Measurements from ENCODE around the gene OR5D18. TPM values are rescaled to one million over a fixed set of nuclear protein-coding genes. Genes with fewer than 3 reads are reported as not detected.
"Not testable (repeated sequence)": the region's sequence is repeated elsewhere in the genome, so short reads cannot be mapped to it uniquely, and the experiment has no call there.

The OR5D18 gene
- total RNA-seq, result not detected

DNA sequence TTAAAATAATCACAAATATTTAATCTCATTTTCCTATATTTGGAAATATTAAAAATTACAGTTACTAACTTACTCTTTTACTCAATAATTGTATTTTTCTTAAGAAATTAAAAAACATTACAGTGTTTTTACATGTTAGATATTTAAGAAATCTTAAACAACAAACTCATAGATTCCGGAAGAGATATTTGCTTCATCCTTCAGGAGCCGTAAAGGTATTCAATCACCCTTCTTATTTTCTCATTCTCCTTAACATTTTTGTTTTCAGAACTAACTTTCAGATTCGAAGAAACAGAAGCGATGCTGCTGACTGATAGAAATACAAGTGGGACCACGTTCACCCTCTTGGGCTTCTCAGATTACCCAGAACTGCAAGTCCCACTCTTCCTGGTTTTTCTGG lies at the start of gene OR5D18:
Gene OR5D18, plus strand, starts transcription at position 301 of the 400 bp plus-strand sequence. Its CDS starts 0 bp downstream, at position 301.
- no peak for DNase-seq (ENCODE audit: low spot score)

DNA sequence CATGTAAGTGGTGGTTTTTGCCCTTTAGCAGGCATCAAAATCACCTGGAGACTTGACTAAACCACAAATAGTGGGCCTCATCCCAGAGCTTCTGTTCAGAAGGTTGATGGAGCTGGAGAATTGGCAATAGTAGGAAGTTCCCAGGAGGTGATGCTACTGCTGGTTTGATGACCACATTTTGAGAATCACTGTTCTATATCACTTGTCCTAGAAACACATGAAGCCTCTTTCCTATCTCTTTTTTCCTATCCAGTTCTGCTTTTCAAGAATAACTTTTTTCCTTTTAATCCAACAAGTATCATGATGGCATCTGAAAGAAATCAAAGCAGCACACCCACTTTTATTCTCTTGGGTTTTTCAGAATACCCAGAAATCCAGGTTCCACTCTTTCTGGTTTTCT lies 46.3 kb upstream of the OR5D18 start, which contains the start of gene OR5D13:
Gene OR5D13, plus strand, starts transcription at position 301 of the 400 bp plus-strand sequence. Its CDS starts 0 bp downstream, at position 301.
- DNase-seq (ENCODE audit: low spot score), result no peak

DNA sequence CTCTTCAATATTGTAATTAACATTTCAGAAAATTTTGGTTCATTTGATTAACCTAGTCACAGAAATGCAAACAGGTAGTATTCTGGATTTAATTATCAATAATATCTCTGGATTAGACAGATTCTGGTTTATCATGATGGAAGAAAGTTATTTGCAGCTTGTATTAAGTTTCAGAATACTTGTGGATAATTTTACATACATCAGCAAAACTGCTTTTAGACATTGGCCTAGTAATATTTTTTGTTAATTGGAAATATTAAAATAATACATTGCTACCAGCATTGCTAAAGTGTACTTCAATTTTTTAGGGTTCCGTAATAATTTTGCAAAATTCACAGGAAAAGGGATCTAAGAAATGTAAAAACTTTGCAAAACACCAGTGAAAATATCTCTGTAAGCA lies 27.8 kb upstream of the OR5D18 start:
- DNase-seq (ENCODE audit: low spot score), result no peak

DNA sequence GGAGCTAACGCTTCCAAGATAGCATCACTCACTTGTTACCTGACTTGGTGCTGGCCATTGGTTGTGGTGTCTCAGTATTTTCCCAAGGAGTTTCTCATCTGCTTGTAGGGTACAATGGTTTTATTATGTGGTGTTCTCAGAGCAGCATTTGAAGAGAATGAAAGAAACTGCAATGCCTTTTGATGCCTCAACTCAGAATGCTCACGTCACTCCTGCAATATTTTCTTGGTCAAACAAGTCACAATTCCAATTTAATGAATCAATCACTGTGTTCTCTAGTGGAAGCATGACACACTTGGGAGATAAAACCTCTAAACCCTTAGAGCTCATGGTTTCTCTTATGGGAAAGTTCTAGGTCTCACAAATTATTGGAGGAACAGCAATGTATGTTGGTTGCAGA lies 26.1 kb upstream of the OR5D18 start:
- DNase-seq (ENCODE audit: low spot score), result no peak

DNA sequence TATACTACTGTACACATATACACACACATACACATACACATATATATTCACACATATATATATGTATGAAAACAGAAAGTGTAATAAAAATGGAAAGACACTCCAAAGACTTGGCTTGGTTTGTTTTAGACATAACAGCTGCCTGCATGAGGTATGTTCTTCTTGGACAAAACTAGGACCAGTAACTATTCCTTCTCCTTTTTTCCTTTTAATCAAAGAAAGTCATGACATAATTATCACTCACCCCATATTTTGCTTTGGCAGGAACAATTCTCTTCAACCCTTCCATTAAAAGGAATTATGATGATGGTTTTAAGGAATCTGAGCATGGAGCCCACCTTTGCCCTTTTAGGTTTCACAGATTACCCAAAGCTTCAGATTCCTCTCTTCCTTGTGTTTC lies 24.2 kb upstream of the OR5D18 start, which contains the start of gene OR5D14:
Gene OR5D14, plus strand, starts transcription at position 301 of the 400 bp plus-strand sequence. Its CDS starts 0 bp downstream, at position 301.
- DNase-seq (ENCODE audit: low spot score), result no peak

DNA sequence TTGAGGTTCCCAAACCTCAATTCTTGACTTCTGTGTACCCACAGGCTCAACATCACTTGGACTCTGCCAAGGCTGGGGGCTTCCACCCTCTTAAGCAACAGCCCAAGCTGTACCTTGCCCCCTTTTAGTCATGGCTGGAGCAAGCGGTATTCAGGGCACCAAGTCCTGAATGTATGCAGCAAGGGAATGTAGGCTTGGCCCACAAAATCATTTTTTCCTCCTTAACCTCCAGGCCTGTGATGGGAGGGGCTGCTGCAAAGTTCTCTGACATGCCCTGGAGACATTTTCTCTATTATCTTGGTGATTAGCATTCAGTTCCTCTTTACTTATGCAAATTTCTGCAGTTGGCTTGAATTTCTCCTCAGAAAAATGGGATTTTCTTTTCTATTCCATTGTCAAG lies 13.2 kb upstream of the OR5D18 start:
- DNase-seq (ENCODE audit: low spot score), result no peak

DNA sequence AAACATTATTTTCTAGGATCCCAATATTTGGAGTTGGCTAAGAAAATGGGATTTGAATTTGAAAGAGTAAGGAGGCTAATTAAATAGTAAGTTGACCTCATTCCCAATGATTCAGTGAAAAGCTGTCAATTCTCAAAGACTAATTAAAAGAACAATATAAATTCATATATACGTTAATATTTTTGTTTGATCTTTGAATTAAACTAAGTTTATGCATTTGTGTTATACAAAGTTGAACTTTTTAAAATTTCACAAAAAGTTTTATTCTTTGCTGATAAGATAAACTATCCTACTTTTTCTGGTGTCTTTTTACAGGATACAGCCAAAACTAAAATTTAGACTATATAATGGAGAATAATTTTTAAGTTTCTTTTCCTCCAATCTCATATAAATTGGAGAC lies 8.4 kb upstream of the OR5D18 start, which contains the start of gene OR5L1:
Gene OR5L1, plus strand, starts transcription at position 301 of the 400 bp plus-strand sequence. CDS start 100 bp downstream, outside the sequence.
- no peak for DNase-seq (ENCODE audit: low spot score)

DNA sequence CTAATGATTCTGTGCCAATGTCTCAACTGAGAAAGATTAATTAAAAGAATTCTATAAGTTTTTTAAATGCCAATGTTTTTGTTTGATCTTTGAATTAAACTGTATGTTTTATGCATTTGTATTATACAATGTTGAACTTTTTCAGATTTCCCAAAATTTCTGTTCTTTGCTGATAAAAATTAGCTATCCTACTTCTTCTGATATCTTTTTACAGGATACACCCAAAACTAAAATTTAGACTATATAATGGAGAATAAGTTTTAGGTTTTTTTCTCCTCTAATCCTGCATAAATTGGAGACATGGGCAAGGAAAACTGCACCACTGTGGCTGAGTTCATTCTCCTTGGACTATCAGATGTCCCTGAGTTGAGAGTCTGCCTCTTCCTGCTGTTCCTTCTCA lies 7.5 kb downstream of the OR5D18 start, which contains the start of gene OR5L2:
Gene OR5L2, plus strand, starts transcription at position 301 of the 400 bp plus-strand sequence. Its CDS starts 0 bp downstream, at position 301.
- no peak for DNase-seq (ENCODE audit: low spot score)

DNA sequence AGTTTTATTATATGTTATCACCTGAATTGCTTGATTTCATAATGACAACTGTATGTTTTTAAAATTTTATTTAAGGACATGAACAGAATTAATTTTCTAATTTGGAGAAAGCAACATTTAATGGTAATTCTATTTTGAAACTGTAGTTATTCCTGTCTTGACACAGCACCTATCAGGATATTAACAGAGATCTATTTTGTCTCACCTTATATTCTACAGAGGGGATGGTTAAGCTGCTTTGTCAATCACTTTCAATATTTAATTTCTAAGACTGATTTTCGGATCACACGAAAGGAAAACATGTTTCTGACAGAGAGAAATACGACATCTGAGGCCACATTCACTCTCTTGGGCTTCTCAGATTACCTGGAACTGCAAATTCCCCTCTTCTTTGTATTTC lies 19.0 kb downstream of the OR5D18 start, which contains the start of gene OR5D16:
Gene OR5D16, plus strand, starts transcription at position 301 of the 400 bp plus-strand sequence. Its CDS starts 0 bp downstream, at position 301.
- DNase-seq (ENCODE audit: low spot score), result no peak

DNA sequence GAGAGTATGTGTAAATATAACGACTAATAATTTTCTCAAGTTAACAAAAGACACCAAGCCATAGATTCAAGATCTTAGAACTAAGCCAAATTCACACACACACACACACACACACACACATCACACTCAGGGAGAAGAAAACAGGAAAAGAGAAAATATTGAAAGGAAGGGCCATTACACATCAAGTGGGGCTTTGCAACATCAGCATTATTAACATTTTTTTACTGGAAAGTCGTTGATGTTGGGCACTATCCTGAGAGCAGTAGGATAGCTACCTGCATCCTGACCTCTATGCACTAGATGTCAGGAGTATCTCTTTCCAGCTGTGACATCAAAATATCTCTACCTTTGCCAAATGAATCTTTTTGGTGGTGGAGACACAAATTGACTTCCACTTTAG lies 28.0 kb downstream of the OR5D18 start:
- DNase-seq (ENCODE audit: low spot score), result no peak

DNA sequence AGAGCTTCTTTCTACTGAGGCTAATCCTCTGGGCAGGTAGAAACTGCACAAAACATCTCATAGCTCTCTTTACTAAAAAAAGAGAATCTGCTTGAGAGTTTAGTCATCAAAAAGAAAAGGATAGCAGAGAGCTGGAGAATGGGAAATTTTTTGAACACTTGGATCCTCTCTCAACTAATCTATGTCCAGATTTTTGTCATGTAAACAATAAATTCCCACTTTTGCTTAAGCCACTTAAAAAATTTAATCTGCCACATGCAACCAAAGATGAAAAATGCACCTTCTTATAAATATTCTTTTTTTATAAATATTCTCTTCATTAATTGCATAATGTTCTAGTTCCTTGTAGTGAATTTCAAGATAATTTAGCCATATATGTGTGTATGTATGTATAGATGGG lies 29.6 kb downstream of the OR5D18 start:
- DNase-seq (ENCODE audit: low spot score), result no peak

DNA sequence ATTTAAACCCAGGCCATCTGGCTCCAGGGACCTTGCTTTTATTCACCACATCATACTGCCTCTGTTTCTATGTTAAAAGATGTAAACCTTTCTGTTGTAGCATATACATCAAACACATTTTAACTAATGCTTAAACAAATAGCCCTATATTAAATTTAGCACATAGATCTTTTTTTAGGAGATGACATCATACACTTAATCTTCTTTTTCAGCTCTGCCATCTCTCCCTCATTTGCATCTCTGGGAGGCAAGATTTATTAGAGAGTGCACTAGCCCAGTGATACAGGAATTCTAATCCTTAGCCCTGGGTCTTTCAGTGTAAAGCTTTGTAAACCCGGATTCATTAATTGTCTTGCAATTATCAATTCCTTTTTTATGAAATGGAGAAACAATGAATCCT lies 32.7 kb downstream of the OR5D18 start:
- no peak for DNase-seq (ENCODE audit: low spot score)

DNA sequence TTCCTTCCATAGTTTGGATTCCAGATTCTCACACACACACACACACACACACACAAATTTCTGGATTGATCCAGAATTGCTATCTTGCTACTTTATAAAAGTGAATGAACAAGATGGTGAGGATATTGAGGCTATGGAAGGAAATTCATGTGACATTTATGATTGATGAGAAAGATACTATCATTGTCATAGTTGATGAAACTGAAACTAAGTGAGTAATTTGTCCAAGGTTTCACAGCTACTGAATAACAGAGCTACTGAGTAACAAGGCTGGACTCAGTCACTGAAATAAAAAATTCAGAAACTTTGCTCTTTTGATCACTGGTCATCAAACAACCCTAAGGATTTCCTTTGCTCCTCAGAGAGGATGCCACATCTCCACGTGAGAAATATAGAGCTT lies 35.3 kb downstream of the OR5D18 start:
- DNase-seq (ENCODE audit: low spot score), result no peak

DNA sequence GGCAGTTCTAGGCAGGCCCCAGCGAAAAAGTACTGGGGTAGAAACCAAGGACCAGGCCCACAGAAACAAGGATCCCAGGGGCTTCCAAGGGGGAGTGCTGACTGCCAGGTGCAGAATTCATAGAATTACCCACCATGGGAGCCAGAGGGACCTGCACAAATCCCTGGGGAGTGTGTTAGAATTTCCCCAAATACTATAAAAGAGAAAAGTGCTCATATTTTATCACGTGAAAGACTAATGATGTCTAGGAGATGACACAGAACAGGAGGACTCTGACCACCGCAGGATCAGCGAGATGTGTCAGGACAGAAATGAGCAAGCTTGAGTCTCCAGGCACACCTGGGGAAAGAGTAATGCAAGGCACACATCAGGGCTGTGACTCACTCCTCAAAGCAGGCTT lies 47.9 kb downstream of the OR5D18 start:
- DNase-seq (ENCODE audit: low spot score), result not testable (repeated sequence)

Other genes with a start within 250 kb of the OR5D18 start
- not detected for gene OR4C16, start 247.5 kb upstream of the OR5D18 start, total RNA-seq
- gene OR4C11, start 212.0 kb upstream of the OR5D18 start, total RNA-seq, result not detected
- not detected for gene OR4P4, start 184.5 kb upstream of the OR5D18 start, total RNA-seq
- not detected for gene OR4S2, start 171.3 kb upstream of the OR5D18 start, total RNA-seq
- not detected for gene OR4C6, start 157.4 kb upstream of the OR5D18 start, total RNA-seq
- not detected for gene OR5D13, start 46.2 kb upstream of the OR5D18 start, total RNA-seq
- gene OR5D14, start 24.1 kb upstream of the OR5D18 start, total RNA-seq, result not detected
- not detected for gene OR5L1, start 8.3 kb upstream of the OR5D18 start, total RNA-seq
- not detected for gene OR5L2, start 7.6 kb downstream of the OR5D18 start, total RNA-seq
- not detected for gene OR5D16, start 19.1 kb downstream of the OR5D18 start, total RNA-seq
- not detected for gene TRIM51, start 63.7 kb downstream of the OR5D18 start, total RNA-seq
- gene OR5W2, start 95.0 kb downstream of the OR5D18 start, total RNA-seq, result not detected
- gene OR5I1, start 116.8 kb downstream of the OR5D18 start, total RNA-seq, result not detected
- not detected for gene OR10AG1, start 150.3 kb downstream of the OR5D18 start, total RNA-seq
- gene OR5F1, start 175.0 kb downstream of the OR5D18 start, total RNA-seq, result not detected
- gene OR5AS1, start 208.0 kb downstream of the OR5D18 start, total RNA-seq, result not detected

Measured in ureter (tissue), 1 donor.